ENCODE data around the gene P2RY1. TPM values are rescaled to one million over a fixed set of nuclear protein-coding genes. Genes with fewer than 3 reads are reported as not detected.
"Not testable (repeated sequence)": the region's sequence is repeated elsewhere in the genome, so short reads cannot be mapped to it uniquely, and the experiment has no call there.

P2RY1 gene
- total RNA-seq, 1 experiment from 2014 or later: 6.3 TPM

DNA sequence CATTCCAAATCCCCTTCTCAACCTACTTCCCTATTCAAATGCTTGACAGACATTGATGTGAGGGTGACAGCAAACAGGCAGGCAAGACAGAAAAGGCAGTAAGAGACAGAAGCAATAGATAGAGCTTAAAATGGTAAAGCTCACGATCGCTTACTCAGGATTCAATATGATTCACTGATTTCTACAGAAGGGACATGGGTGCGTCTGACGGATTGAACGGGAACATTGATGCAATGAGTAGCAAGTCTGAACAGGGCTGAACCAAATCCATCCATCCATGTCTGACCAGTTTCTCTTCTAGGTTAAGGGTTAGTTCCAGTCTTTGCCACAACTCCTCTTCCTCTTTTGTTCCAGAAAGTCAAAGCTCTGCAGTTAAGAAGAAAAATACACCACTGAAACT lies 35.1 kb downstream of the P2RY1 start:
- H3K56ac ChIP-seq (ENCODE audit: insufficient read length, low read depth, low read length): no peak overlapping the region
- no peak overlapping the region for H2BK5ac ChIP-seq (ENCODE audit: insufficient read length, low read length)
- H3T11ph ChIP-seq (ENCODE audit: low read length): no peak overlapping the region
- H3K27me3 ChIP-seq (ENCODE audit: insufficient read depth, low read length): no peaks in the 10 kb centered on the region
- H3K9ac ChIP-seq (ENCODE audit: extremely low read depth, insufficient read length, low read length): no peak overlapping the region
- Mint-ChIP-seq H3K9me3 (peaks cover 8 to 9% of the 10 kb centered on the region in 2 experiments; a peak in 3 of 5 replicates), H3K4me3 (no peak overlapping the region), H3K27me3 (ENCODE audit: low read depth) (no peaks in the 10 kb centered on the region), H3K4me1 (no peaks in the 10 kb centered on the region), H3K36me3 (ENCODE audit: insufficient read depth in 1 of 3, low read depth in 3 of 3) (peaks cover 0 to 5% (median 0%) of the 10 kb centered on the region in 3 experiments; a peak in 2 of 7 replicates), H3K27ac (no peak overlapping the region)
- DNase-seq: no peak
- no peak overlapping the region for H3K4ac ChIP-seq (ENCODE audit: low read depth, low read length)
- no peaks in the 10 kb centered on the region for H3K79me1 ChIP-seq (ENCODE audit: insufficient read depth, low read depth, low read length, poor library complexity, severe bottlenecking)
- no peak overlapping the region for H3K14ac ChIP-seq (ENCODE audit: insufficient read depth, low read length)
- no peak overlapping the region for H2AFZ ChIP-seq (ENCODE audit: low read length)
- H2BK12ac ChIP-seq (ENCODE audit: insufficient read length, low read depth, low read length): no peak overlapping the region
- no peak overlapping the region for H2BK120ac ChIP-seq (ENCODE audit: low read depth, low read length, poor library complexity, severe bottlenecking)
- no peak overlapping the region for H3K18ac ChIP-seq (ENCODE audit: insufficient read length, low read depth, low read length)
- H3K27ac ChIP-seq (ENCODE audit: insufficient read length, low read depth, low read length): no peak overlapping the region
- no peak overlapping the region for H4K8ac ChIP-seq (replicated peaks; ENCODE audit: insufficient read length, low read depth, low read length)
- H4K91ac ChIP-seq (ENCODE audit: insufficient read length, low read depth, low read length): no peak overlapping the region
- H2BK20ac ChIP-seq (ENCODE audit: low read depth, low read length, poor library complexity, severe bottlenecking): no peak overlapping the region
- H3K23me2 ChIP-seq (ENCODE audit: insufficient read length, low read depth, low read length, poor library complexity, severe bottlenecking): no peaks in the 10 kb centered on the region
- H2AK5ac ChIP-seq (ENCODE audit: insufficient read length, low read length): no peak overlapping the region
- H3K9me3 ChIP-seq (ENCODE audit: control insufficient read depth, low read depth, low read length): no peaks in the 10 kb centered on the region
- no peak overlapping the region for H4K5ac ChIP-seq (ENCODE audit: insufficient read length, low read depth, low read length)
- H3K4me2 ChIP-seq (ENCODE audit: insufficient read depth, insufficient read length, low read length): no peak overlapping the region
- no peak overlapping the region for H2BK15ac ChIP-seq (ENCODE audit: low read depth, low read length)
- TF ChIP-seq, protein P1, sequence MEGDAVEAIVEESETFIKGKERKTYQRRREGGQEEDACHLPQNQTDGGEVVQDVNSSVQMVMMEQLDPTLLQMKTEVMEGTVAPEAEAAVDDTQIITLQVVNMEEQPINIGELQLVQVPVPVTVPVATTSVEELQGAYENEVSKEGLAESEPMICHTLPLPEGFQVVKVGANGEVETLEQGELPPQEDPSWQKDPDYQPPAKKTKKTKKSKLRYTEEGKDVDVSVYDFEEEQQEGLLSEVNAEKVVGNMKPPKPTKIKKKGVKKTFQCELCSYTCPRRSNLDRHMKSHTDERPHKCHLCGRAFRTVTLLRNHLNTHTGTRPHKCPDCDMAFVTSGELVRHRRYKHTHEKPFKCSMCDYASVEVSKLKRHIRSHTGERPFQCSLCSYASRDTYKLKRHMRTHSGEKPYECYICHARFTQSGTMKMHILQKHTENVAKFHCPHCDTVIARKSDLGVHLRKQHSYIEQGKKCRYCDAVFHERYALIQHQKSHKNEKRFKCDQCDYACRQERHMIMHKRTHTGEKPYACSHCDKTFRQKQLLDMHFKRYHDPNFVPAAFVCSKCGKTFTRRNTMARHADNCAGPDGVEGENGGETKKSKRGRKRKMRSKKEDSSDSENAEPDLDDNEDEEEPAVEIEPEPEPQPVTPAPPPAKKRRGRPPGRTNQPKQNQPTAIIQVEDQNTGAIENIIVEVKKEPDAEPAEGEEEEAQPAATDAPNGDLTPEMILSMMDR (conservative IDR thresholded peaks at IDR 0.05): no peak
- H3K79me2 ChIP-seq (ENCODE audit: insufficient read depth, low read length): no peaks in the 10 kb centered on the region
- H4K20me1 ChIP-seq (ENCODE audit: control insufficient read depth, insufficient read depth, insufficient read length): no peaks in the 10 kb centered on the region
- no peak overlapping the region for H3K23ac ChIP-seq (ENCODE audit: insufficient read length, low read depth, low read length)
- no peaks in the 10 kb centered on the region for H3K4me1 ChIP-seq (ENCODE audit: insufficient read depth, low read length)
- WGBS (ENCODE audit: extremely low coverage, insufficient read length, low lambda C conversion rate): no CpG with 5 or more reads among the region's 5 CpGs

DNA sequence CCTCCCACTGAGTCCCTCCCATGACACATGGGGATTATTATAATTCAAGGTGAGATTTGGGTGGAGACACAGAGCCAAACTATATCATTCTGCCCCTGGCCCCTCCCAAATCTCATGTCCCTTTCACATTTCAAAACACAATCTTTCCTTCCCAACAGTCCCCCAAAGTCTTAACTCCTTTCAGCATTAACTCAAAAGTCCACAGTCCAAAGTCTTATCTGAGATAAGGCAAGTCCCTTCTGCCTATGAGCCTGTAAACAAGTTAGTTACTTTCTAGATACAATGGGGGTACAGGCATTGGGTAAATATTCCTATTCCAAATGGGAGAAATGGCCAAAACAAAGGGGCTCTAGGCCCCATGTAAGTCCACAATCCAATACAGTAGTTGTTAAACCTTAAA lies 38.4 kb downstream of the P2RY1 start:
- not testable (repeated sequence) for H3K4me1 ChIP-seq (ENCODE audit: insufficient read depth, low read length); H2BK120ac ChIP-seq (ENCODE audit: low read depth, low read length, poor library complexity, severe bottlenecking); H3K79me2 ChIP-seq (ENCODE audit: insufficient read depth, low read length); H3K56ac ChIP-seq (ENCODE audit: insufficient read length, low read depth, low read length); H3K9me3 Mint-ChIP-seq; H3K4me3 Mint-ChIP-seq; H3K4ac ChIP-seq (ENCODE audit: low read depth, low read length); H3K27ac Mint-ChIP-seq; H3K36me3 Mint-ChIP-seq (ENCODE audit: insufficient read depth in 1 of 3, low read depth in 3 of 3); H2AK5ac ChIP-seq (ENCODE audit: insufficient read length, low read length); H3K27ac ChIP-seq (ENCODE audit: insufficient read length, low read depth, low read length); H2AFZ ChIP-seq (ENCODE audit: low read length); H4K91ac ChIP-seq (ENCODE audit: insufficient read length, low read depth, low read length); H2BK20ac ChIP-seq (ENCODE audit: low read depth, low read length, poor library complexity, severe bottlenecking); H3K23ac ChIP-seq (ENCODE audit: insufficient read length, low read depth, low read length); H3K27me3 ChIP-seq (ENCODE audit: insufficient read depth, low read length); H2BK15ac ChIP-seq (ENCODE audit: low read depth, low read length); DNase-seq; H2BK5ac ChIP-seq (ENCODE audit: insufficient read length, low read length); H3K79me1 ChIP-seq (ENCODE audit: insufficient read depth, low read depth, low read length, poor library complexity, severe bottlenecking); H3K18ac ChIP-seq (ENCODE audit: insufficient read length, low read depth, low read length); H4K20me1 ChIP-seq (ENCODE audit: control insufficient read depth, insufficient read depth, insufficient read length); H3K4me2 ChIP-seq (ENCODE audit: insufficient read depth, insufficient read length, low read length); H2BK12ac ChIP-seq (ENCODE audit: insufficient read length, low read depth, low read length); H3K9ac ChIP-seq (ENCODE audit: extremely low read depth, insufficient read length, low read length); H3K23me2 ChIP-seq (ENCODE audit: insufficient read length, low read depth, low read length, poor library complexity, severe bottlenecking); H3K27me3 Mint-ChIP-seq (ENCODE audit: low read depth); H3T11ph ChIP-seq (ENCODE audit: low read length); H4K5ac ChIP-seq (ENCODE audit: insufficient read length, low read depth, low read length); H3K9me3 ChIP-seq (ENCODE audit: control insufficient read depth, low read depth, low read length); H3K14ac ChIP-seq (ENCODE audit: insufficient read depth, low read length); H4K8ac ChIP-seq (replicated peaks; ENCODE audit: insufficient read length, low read depth, low read length); H3K4me1 Mint-ChIP-seq
